Ammon's horn (tissue), 1 donor: ENCODE data around the gene FLT1.
A peak's percentile ranks its signal among the peaks of the same experiment; 100 is the strongest.

ENCODE experiments used
- DNase-seq: peaks from one replicate; pipeline ENCODE4 v3.0.0-alpha.2; 2016; ENCODE audit warnings: low spot score

Gene FLT1

GRCh38 chr13:28423010-28423409, 71.9 kb downstream of the FLT1 start:
- peak; percentile 71 for DNase-seq

GRCh38 chr13:28421676-28422410, 73.1 kb downstream of the FLT1 start:
- DNase-seq, result no peak

GRCh38 chr13:28420704-28421103, 74.2 kb downstream of the FLT1 start:
- DNase-seq, result no peak

- DNase-seq, result no peak
These were observed 78.9 kb downstream of the FLT1 start for GRCh38 chr13:28415994-28416421.

GRCh38 chr13:28413999-28414398, 80.9 kb downstream of the FLT1 start:
- DNase-seq, result no peak

- no peak for DNase-seq
These were observed 81.9 kb downstream of the FLT1 start for GRCh38 chr13:28412981-28413380.

- DNase-seq, result no peak
These were observed 83.0 kb downstream of the FLT1 start for GRCh38 chr13:28411831-28412353.

- DNase-seq, result no peak
These were observed 84.8 kb downstream of the FLT1 start for GRCh38 chr13:28410096-28410495.

- DNase-seq, result no peak
These were observed 85.3 kb downstream of the FLT1 start for GRCh38 chr13:28409648-28410047.

GRCh38 chr13:28408863-28409262, 86.1 kb downstream of the FLT1 start:
- no peak for DNase-seq

GRCh38 chr13:28408235-28408848, 86.6 kb downstream of the FLT1 start:
- DNase-seq, result peak; percentile 16

- no peak for DNase-seq
These were observed 88.1 kb downstream of the FLT1 start for GRCh38 chr13:28406733-28407266.

GRCh38 chr13:28402057-28402381, 92.9 kb downstream of the FLT1 start:
- DNase-seq, result no peak

- no peak for DNase-seq
These were observed 93.4 kb downstream of the FLT1 start for GRCh38 chr13:28401303-28402056.

- DNase-seq, result no peak
These were observed 98.9 kb downstream of the FLT1 start for GRCh38 chr13:28396053-28396452.

- DNase-seq, result peak; percentile 55
These were observed 100.5 kb downstream of the FLT1 start for GRCh38 chr13:28394422-28394821.

GRCh38 chr13:28392896-28393505, 101.9 kb downstream of the FLT1 start:
- DNase-seq, result no peak

GRCh38 chr13:28392428-28392827, 102.5 kb downstream of the FLT1 start:
- DNase-seq, result no peak

- DNase-seq, result no peak
These were observed 107.0 kb downstream of the FLT1 start for GRCh38 chr13:28387740-28388501.

GRCh38 chr13:28385362-28385761, 109.6 kb downstream of the FLT1 start:
- no peak for DNase-seq

GRCh38 chr13:28384789-28385188, 110.1 kb downstream of the FLT1 start:
- peak; percentile 27 for DNase-seq
